Esophagus squamous epithelium (tissue), 4 donors: ENCODE measurements around the gene ZBTB25.

Source experiments
- CTCF ChIP-seq, 6 experiments: fragments of 450-650 bp in 4 of 6; fragments of 200-600 bp in 2 of 6; sonication (generic) in 2 of 6; IDR thresholded peaks; one replicate each; pipeline ENCODE4 v1.5.1; 2016 to 2019; ENCODE audit warnings: antibody characterized with exemption in 6 of 6, mild to moderate bottlenecking in 4 of 6, moderate library complexity in 4 of 6
- POLR2A ChIP-seq, 4 donors: fragments of 450-650 bp; IDR thresholded peaks; one replicate each; pipeline ENCODE4 v1.6.1; 2017; ENCODE audit warnings: antibody characterized with exemption in 4 of 4, mild to moderate bottlenecking in 4 of 4, moderate library complexity in 3 of 4

- no peak for TF ChIP-seq CTCF (IDR thresholded peaks at IDR 0.05)
- peak in 3 of 4 donors; percentile 36 to 91 (median 90) for TF ChIP-seq POLR2A (IDR thresholded peaks at IDR 0.05)
Observed at GRCh38 chr14:64504310-64504896, 765 bp upstream of the ZBTB25 start, which contains the start of gene ZBTB1.
